Stimulated activated naive B cell treated with anti-CD40 and anti-IgM and Interleukin-4, amounts not matched to agents 10 μg/mL and 1 μg/mL and 100 μg/mL, for 72 hours (primary cell): ENCODE data around the gene SLC48A1.
A peak's percentile ranks its signal among the peaks of the same experiment; 100 is the strongest.

ENCODE experiments used
- ATAC-seq, 2 donors: fragments of 150-1000 bp; cut with Tn5 transposase; replicated peaks; 2 replicates each; pipeline ENCODE4 v1.10.0; 2021; ENCODE audit warnings: moderate library complexity in 1 of 2
- DNase-seq: peaks from one replicate; pipeline ENCODE4 v3.0.0; 2021
- H3K27ac Mint-ChIP-seq: one replicate; pipeline ENCODE4 v1.8.0; 2022; ENCODE audit warnings: mild to moderate bottlenecking, mixed read lengths
- H3K27me3 Mint-ChIP-seq, 2 donors: one replicate each; pipeline ENCODE4 v1.8.0; 2022; ENCODE audit warnings: mixed read lengths in 2 of 2
- H3K36me3 Mint-ChIP-seq, 2 donors: one replicate each; pipeline ENCODE4 v1.8.0; 2022; ENCODE audit warnings: mixed read lengths in 2 of 2, mild to moderate bottlenecking in 1 of 2
- H3K4me1 Mint-ChIP-seq, 2 donors: one replicate each; pipeline ENCODE4 v1.8.0; 2022; ENCODE audit warnings: mixed read lengths in 2 of 2, mild to moderate bottlenecking in 1 of 2
- H3K4me3 Mint-ChIP-seq, 2 donors: one replicate each; pipeline ENCODE4 v1.8.0; 2022; ENCODE audit warnings: mild to moderate bottlenecking in 2 of 2, mixed read lengths in 2 of 2, moderate library complexity in 1 of 2
- H3K9me3 Mint-ChIP-seq, 2 donors: one replicate each; pipeline ENCODE4 v1.8.0; 2022; ENCODE audit warnings: mixed read lengths in 2 of 2, mild to moderate bottlenecking in 1 of 2

SLC48A1 gene

GRCh38 chr12:47773858-47774580 lies 981 bp downstream of the SLC48A1 start:
- peak overlapping the region; percentile 91 to 95 for H3K4me3 Mint-ChIP-seq
- no peak for DNase-seq
- peaks cover 34 to 56% of the 10 kb centered on the region in 2 donors for H3K4me1 Mint-ChIP-seq
- H3K36me3 Mint-ChIP-seq, result peaks cover 0 to 2% of the 10 kb centered on the region in 2 donors
- ATAC-seq, result no peak
- H3K27ac Mint-ChIP-seq, result peak overlapping the region; percentile 92
- no peaks in the 10 kb centered on the region for H3K9me3 Mint-ChIP-seq
- no peaks in the 10 kb centered on the region for H3K27me3 Mint-ChIP-seq

GRCh38 chr12:47774663-47775062 lies 1.6 kb downstream of the SLC48A1 start:
- peaks cover 0 to 2% of the 10 kb centered on the region in 2 donors for H3K36me3 Mint-ChIP-seq
- peak overlapping the region; percentile 88 for H3K27ac Mint-ChIP-seq
- H3K4me1 Mint-ChIP-seq, result peaks cover 34 to 62% of the 10 kb centered on the region in 2 donors

GRCh38 chr12:47775100-47775911 lies 2.3 kb downstream of the SLC48A1 start:
- H3K9me3 Mint-ChIP-seq, result no peaks in the 10 kb centered on the region
- peak overlapping the region; percentile 28 to 34 for H3K4me3 Mint-ChIP-seq
- H3K36me3 Mint-ChIP-seq, result peaks cover 0 to 2% of the 10 kb centered on the region in 2 donors
- peak overlapping the region; percentile 88 for H3K27ac Mint-ChIP-seq
- peak; percentile 22 for ATAC-seq
- H3K27me3 Mint-ChIP-seq, result no peaks in the 10 kb centered on the region
- DNase-seq, result peak; percentile 24
- peaks cover 34 to 66% of the 10 kb centered on the region in 2 donors for H3K4me1 Mint-ChIP-seq

More at GRCh38 chr12:47774663-47775062, 1.6 kb downstream of the SLC48A1 start:
- H3K9me3 Mint-ChIP-seq, result no peaks in the 10 kb centered on the region
- no peaks in the 10 kb centered on the region for H3K27me3 Mint-ChIP-seq
- ATAC-seq, result no peak
- peak overlapping the region; percentile 6 to 28 for H3K4me3 Mint-ChIP-seq
- no peak for DNase-seq

- Mint-ChIP-seq H3K9me3 (no peaks in the 10 kb centered on the region), H3K4me3 (no peak overlapping the region), H3K27ac (no peak overlapping the region), H3K36me3 (peaks cover 2 to 7% of the 10 kb centered on the region in 2 donors), H3K4me1 (peaks cover 34 to 66% of the 10 kb centered on the region in 2 donors), H3K27me3 (no peaks in the 10 kb centered on the region)
- ATAC-seq, result no peak
- DNase-seq, result no peak
Measured at GRCh38 chr12:47776471-47777143, 3.6 kb downstream of the SLC48A1 start.

GRCh38 chr12:47777151-47777550 lies 4.1 kb downstream of the SLC48A1 start:
- H3K4me1 Mint-ChIP-seq, result peaks cover 34 to 71% of the 10 kb centered on the region in 2 donors
- H3K36me3 Mint-ChIP-seq, result peaks cover 5 to 12% of the 10 kb centered on the region in 2 donors
- no peaks in the 10 kb centered on the region for H3K9me3 Mint-ChIP-seq
- no peak overlapping the region for H3K27ac Mint-ChIP-seq
- no peak for DNase-seq
- no peak overlapping the region for H3K4me3 Mint-ChIP-seq
- no peak for ATAC-seq
- H3K27me3 Mint-ChIP-seq, result no peaks in the 10 kb centered on the region

- no peak for DNase-seq
- Mint-ChIP-seq H3K4me3 (peak overlapping the region in 1 of 2 donors; percentile 11), H3K27ac (no peak overlapping the region), H3K36me3 (peaks cover 8 to 17% of the 10 kb centered on the region in 2 donors), H3K27me3 (no peaks in the 10 kb centered on the region), H3K9me3 (no peaks in the 10 kb centered on the region), H3K4me1 (peaks cover 34 to 71% of the 10 kb centered on the region in 2 donors)
- ATAC-seq, result no peak
Measured at GRCh38 chr12:47777741-47778558, 4.9 kb downstream of the SLC48A1 start.

GRCh38 chr12:47778881-47779280 lies 5.8 kb downstream of the SLC48A1 start:
- Mint-ChIP-seq H3K27me3 (no peaks in the 10 kb centered on the region), H3K9me3 (no peaks in the 10 kb centered on the region), H3K27ac (no peak overlapping the region), H3K4me3 (no peak overlapping the region), H3K36me3 (peaks cover 7 to 19% of the 10 kb centered on the region in 2 donors), H3K4me1 (peaks cover 30 to 67% of the 10 kb centered on the region in 2 donors)
- ATAC-seq (no peak), DNase-seq (no peak)

- peaks cover 9 to 24% of the 10 kb centered on the region in 2 donors for H3K36me3 Mint-ChIP-seq
- peak; percentile 88 to 91 for ATAC-seq
- H3K4me1 Mint-ChIP-seq, result peaks cover 29 to 62% of the 10 kb centered on the region in 2 donors
- peak overlapping the region; percentile 68 for H3K27ac Mint-ChIP-seq
- peak overlapping the region in 1 of 2 donors; percentile 54 for H3K4me3 Mint-ChIP-seq
- DNase-seq, result peak; percentile 83
- no peaks in the 10 kb centered on the region for H3K27me3 Mint-ChIP-seq
- no peaks in the 10 kb centered on the region for H3K9me3 Mint-ChIP-seq
Measured at GRCh38 chr12:47779301-47779942, 6.4 kb downstream of the SLC48A1 start.

- H3K9me3 Mint-ChIP-seq, result no peaks in the 10 kb centered on the region
- ATAC-seq, result no peak
- no peak overlapping the region for H3K27ac Mint-ChIP-seq
- H3K36me3 Mint-ChIP-seq, result peaks cover 14 to 30% of the 10 kb centered on the region in 2 donors
- DNase-seq, result no peak
- peaks cover 23 to 56% of the 10 kb centered on the region in 2 donors for H3K4me1 Mint-ChIP-seq
- no peak overlapping the region for H3K4me3 Mint-ChIP-seq
- H3K27me3 Mint-ChIP-seq, result no peaks in the 10 kb centered on the region
Measured at GRCh38 chr12:47779943-47780504, 7.0 kb downstream of the SLC48A1 start.

- Mint-ChIP-seq H3K4me1 (peaks cover 8 to 45% of the 10 kb centered on the region in 2 donors), H3K36me3 (peaks cover 24 to 44% of the 10 kb centered on the region in 2 donors), H3K9me3 (no peaks in the 10 kb centered on the region), H3K27ac (peak overlapping the region; percentile 20), H3K4me3 (no peak overlapping the region), H3K27me3 (no peaks in the 10 kb centered on the region)
- no peak for ATAC-seq
- no peak for DNase-seq
Measured at GRCh38 chr12:47781479-47782371, 8.7 kb downstream of the SLC48A1 start.

GRCh38 chr12:47782372-47782770 lies 9.3 kb downstream of the SLC48A1 start:
- no peak overlapping the region for H3K4me3 Mint-ChIP-seq
- no peaks in the 10 kb centered on the region for H3K27me3 Mint-ChIP-seq
- DNase-seq (no peak), ATAC-seq (no peak)
- H3K4me1 Mint-ChIP-seq, result peaks cover 3 to 38% of the 10 kb centered on the region in 2 donors
- no peaks in the 10 kb centered on the region for H3K9me3 Mint-ChIP-seq
- peak overlapping the region; percentile 1 for H3K27ac Mint-ChIP-seq
- peaks cover 31 to 46% of the 10 kb centered on the region in 2 donors for H3K36me3 Mint-ChIP-seq

GRCh38 chr12:47783024-47783755 lies 10.2 kb downstream of the SLC48A1 start:
- peaks cover 0 to 31% of the 10 kb centered on the region in 2 donors for H3K4me1 Mint-ChIP-seq
- peaks cover 39 to 54% of the 10 kb centered on the region in 2 donors for H3K36me3 Mint-ChIP-seq
- H3K27me3 Mint-ChIP-seq, result no peaks in the 10 kb centered on the region
- H3K27ac Mint-ChIP-seq, result no peak overlapping the region
- H3K9me3 Mint-ChIP-seq, result no peaks in the 10 kb centered on the region
- DNase-seq (no peak), ATAC-seq (no peak)
- H3K4me3 Mint-ChIP-seq, result no peak overlapping the region
